AG09309 (cell line): ENCODE results near the gene ANGPTL8.

Experiments
- DNase-seq: peaks from one replicate; pipeline ENCODE4 v3.0.0-alpha.2; 2010; ENCODE audit warnings: low read depth
- H3K4me3 ChIP-seq: 2 replicates; pipeline ENCODE4 v1.5.1; 2011; ENCODE audit warnings: mild to moderate bottlenecking, low read depth, low read length, moderate library complexity; ENCODE audit not compliant: control insufficient read depth
- TF ChIP-seq, protein P1 (sequence below): IDR thresholded peaks from 2 replicates; pipeline ENCODE4 v1.5.1; 2011; ENCODE audit warnings: mild to moderate bottlenecking, low read depth, low read length, inconsistent platforms; ENCODE audit not compliant: insufficient read depth, control insufficient read depth; ENCODE audit errors: missing control alignments

The ANGPTL8 gene

DNA sequence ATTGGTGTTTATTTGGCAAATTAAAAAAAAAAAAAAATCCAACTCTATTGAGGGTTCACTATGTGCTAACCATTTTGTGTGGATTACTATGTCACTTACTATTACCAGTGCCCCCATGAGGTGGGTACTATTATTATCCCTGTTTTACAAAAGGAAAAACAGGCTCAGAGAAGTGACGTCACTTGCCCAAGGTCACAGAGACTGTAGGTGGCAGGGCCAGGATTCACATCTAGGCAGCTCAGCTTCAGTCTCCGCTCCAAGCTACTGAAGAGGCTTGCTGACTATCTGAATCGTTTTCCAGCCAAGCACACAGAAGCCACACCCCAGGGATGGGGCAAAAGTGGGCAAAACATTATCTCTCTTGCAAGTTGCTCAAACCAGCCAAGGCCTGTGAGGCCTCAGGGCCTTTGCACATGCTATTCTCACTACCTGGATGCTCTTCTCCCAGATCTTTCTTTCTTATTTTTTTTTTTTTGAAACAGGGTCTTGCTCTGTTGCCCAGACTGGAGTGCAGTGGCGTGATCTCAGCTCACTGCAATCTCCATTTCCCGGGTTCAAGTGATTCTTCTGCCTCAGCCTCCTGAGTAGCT lies 4.8 kb upstream of the ANGPTL8 start:
- TF ChIP-seq, protein P1, sequence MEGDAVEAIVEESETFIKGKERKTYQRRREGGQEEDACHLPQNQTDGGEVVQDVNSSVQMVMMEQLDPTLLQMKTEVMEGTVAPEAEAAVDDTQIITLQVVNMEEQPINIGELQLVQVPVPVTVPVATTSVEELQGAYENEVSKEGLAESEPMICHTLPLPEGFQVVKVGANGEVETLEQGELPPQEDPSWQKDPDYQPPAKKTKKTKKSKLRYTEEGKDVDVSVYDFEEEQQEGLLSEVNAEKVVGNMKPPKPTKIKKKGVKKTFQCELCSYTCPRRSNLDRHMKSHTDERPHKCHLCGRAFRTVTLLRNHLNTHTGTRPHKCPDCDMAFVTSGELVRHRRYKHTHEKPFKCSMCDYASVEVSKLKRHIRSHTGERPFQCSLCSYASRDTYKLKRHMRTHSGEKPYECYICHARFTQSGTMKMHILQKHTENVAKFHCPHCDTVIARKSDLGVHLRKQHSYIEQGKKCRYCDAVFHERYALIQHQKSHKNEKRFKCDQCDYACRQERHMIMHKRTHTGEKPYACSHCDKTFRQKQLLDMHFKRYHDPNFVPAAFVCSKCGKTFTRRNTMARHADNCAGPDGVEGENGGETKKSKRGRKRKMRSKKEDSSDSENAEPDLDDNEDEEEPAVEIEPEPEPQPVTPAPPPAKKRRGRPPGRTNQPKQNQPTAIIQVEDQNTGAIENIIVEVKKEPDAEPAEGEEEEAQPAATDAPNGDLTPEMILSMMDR: no peak
- DNase-seq: no peak
- no peak overlapping the region for H3K4me3 ChIP-seq

DNA sequence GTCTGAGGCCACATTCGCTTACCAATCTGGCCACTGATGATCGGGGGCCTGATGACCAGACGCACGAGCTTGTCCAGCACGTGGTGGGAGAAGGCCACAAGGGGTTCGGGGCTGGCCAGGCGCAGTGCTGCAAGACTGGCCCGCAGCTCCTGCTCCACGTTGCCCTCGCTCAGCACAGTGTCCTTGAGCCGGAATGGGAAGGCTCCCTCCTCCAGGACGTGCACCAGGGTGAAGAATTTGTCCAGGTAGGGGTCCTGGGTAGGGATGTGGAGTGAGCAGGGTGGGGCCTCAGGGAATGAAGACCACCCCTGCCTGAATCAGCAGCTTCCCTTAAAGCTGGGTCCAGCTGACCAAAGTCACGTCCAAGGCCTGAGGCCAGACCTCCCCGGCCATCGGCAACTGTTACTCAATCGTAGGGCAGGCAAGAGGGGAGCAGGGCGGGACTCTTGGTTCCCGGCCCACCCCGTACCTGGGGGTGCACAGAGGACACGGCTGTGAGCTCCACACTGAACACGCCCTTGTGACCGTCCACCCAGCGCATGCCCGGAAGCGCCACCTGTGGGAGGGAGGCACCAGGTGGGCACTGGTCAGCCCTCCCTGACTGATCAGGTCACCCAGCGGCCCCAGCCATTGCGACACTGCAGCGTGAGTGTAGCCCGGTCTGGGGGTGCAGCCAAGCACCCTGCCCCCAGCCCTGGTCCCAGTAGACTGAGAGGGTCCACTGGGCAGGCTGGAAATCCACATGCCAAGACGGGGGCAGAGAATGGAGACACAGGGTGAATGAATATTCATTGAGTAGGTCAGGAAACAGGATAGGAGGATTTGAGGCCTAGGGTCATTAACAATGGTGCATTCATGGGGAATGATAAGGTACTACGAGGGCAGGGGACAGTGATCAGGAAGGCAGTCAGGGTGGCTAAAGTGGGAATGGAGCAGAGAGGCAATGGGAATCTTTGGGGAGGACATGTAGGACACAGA lies 2.8 kb upstream of the ANGPTL8 start:
- H3K4me3 ChIP-seq: no peak overlapping the region
- DNase-seq: no peak
- TF ChIP-seq, protein P1: no peak

- TF ChIP-seq, protein P1: no peak
- DNase-seq: no peak
- no peak overlapping the region for H3K4me3 ChIP-seq
These were observed 2.1 kb upstream of the ANGPTL8 start for GRCh38 chr19:11237321-11237720.

DNA sequence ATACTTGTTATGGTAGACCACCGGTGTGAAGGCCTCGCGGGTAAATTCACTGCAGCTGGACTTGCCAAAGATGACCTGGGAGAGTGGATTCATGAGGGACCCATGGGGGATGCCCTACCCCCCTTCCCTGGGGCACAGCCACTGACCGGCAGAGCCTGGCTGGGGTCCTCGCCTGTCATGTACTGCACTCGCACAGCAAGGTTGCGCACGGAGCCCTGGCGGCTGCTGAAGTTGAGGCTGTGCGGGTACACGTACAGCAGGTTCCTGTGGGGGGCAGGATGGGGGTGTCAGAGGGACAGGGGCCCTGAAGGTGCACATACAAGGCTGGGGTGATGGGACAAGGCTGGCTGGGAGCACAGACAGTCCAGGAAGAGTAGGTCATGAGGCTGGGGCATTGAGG lies 1.4 kb upstream of the ANGPTL8 start:
- H3K4me3 ChIP-seq: no peak overlapping the region
- TF ChIP-seq, protein P1: no peak
- DNase-seq: no peak

DNA sequence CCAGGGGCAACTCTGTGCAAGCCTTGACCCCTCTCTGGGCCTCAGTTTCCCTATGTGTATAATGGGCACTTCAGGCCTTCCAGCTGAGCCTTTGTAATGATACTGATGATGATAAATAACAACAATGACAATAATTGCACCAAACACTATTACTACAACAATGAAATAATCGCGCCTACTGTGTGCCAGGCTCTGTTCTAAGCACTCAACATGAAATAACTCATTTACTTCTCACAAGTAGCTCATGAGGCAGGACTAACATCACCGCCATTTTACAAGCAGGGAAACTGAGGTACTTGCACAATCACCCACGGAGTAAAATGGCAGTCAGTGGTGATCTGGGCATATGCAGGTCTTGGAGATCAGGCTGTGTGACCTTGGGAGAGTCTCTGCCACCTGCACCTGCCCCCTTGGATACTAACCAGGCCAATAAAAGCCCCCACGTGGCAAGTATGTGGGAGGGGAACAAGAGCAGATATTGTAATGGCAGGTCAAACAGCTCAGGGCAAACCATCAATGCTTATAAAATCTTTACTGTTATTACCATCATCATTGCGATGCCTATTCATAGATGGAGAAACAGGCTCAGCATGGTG lies 540 bp upstream of the ANGPTL8 start:
- no peak overlapping the region for H3K4me3 ChIP-seq
- TF ChIP-seq, protein P1: no peak
- no peak for DNase-seq

DNA sequence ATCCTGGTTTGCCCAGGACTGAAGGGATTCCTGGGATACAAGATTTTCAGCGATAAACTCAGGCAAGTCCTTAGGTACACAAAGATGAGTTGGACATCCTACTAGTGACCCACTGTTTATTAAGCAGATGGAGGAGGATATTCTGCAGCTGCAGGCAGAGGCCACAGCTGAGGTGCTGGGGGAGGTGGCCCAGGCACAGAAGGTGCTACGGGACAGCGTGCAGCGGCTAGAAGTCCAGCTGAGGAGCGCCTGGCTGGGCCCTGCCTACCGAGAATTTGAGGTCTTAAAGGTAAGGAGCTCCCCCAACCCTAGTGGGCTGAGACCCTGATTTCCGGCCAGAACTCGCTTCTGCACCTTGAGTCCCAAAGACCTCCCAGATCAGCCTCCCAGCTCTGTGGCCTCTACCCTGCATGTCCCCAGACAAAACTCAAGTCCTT lies 607 bp downstream of the ANGPTL8 start:
- no peak overlapping the region for H3K4me3 ChIP-seq
- no peak for DNase-seq
- TF ChIP-seq, protein P1: no peak
